ENCODE measurements around the gene SEMA5A. TPM values are rescaled to one million over a fixed set of nuclear protein-coding genes. Genes with fewer than 3 reads are reported as not detected.

SEMA5A gene
- total RNA-seq, 4 donors from 2014 or later: 2.4 to 129 (median 10.0) TPM

DNA sequence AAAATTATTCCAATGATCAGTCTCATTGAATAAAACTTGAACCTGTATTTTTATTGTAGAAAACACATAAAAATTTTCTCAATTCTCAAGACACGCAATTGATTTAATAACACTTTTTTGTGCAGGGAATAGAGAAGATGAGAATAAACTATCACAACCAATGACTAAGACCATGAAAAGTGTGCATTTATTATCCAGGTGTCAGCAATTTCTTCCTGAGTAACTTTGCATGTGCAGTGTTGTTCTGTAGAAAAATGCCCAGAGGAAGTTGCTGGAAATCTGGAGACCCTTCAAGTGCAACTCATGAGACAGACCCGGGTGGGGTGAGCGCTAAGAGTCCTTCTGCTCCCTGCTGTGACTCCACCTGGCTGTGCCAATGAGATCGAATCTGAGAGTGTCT, 405.7 kb downstream of the SEMA5A start:
- Histone ChIP-seq H3K4me1 (no peaks in the 10 kb centered on the region), H3K36me3 (no peaks in the 10 kb centered on the region), H3K4me3 (no peak overlapping the region), H3K27me3 (no peaks in the 10 kb centered on the region), H3K9me3 (no peaks in the 10 kb centered on the region), H3K27ac (no peak overlapping the region)
- TF ChIP-seq POLR2A (IDR thresholded peaks at IDR 0.05): no peak
- no peak for TF ChIP-seq CTCF (IDR thresholded peaks at IDR 0.05)
- no peak for DNase-seq
- intact Hi-C loops (cut with DNase I; ENCODE audit: low total_unique reads): no loop called here

GRCh38 chr5:9139344-9139743, 406.5 kb downstream of the SEMA5A start:
- DNase-seq: no peak
- Histone ChIP-seq H3K4me1 (no peaks in the 10 kb centered on the region), H3K4me3 (no peak overlapping the region), H3K27ac (no peak overlapping the region), H3K27me3 (no peaks in the 10 kb centered on the region), H3K36me3 (no peaks in the 10 kb centered on the region), H3K9me3 (no peaks in the 10 kb centered on the region)
- intact Hi-C loops (cut with DNase I; ENCODE audit: low total_unique reads): no loop called here
- TF ChIP-seq POLR2A (IDR thresholded peaks at IDR 0.05) (no peak), CTCF (IDR thresholded peaks at IDR 0.05) (no peak)

GRCh38 chr5:9128136-9128535, 417.7 kb downstream of the SEMA5A start:
- no peaks in the 10 kb centered on the region for H3K4me1 ChIP-seq
- DNase-seq: no peak
- H3K36me3 ChIP-seq: no peaks in the 10 kb centered on the region
- H3K4me3 ChIP-seq: no peak overlapping the region
- intact Hi-C loops (cut with DNase I; ENCODE audit: low total_unique reads): no loop called here
- no peaks in the 10 kb centered on the region for H3K9me3 ChIP-seq
- no peaks in the 10 kb centered on the region for H3K27me3 ChIP-seq
- H3K27ac ChIP-seq: no peak overlapping the region
- TF ChIP-seq POLR2A (IDR thresholded peaks at IDR 0.05): no peak
- no peak for TF ChIP-seq CTCF (IDR thresholded peaks at IDR 0.05)

GRCh38 chr5:9126490-9126889, 419.4 kb downstream of the SEMA5A start:
- Histone ChIP-seq H3K4me3 (no peak overlapping the region), H3K36me3 (no peaks in the 10 kb centered on the region), H3K27ac (no peak overlapping the region), H3K27me3 (no peaks in the 10 kb centered on the region), H3K9me3 (no peaks in the 10 kb centered on the region), H3K4me1 (no peaks in the 10 kb centered on the region)
- TF ChIP-seq CTCF (IDR thresholded peaks at IDR 0.05) (no peak), POLR2A (IDR thresholded peaks at IDR 0.05) (no peak)
- DNase-seq: no peak
- intact Hi-C loops (cut with DNase I; ENCODE audit: low total_unique reads): no loop called here

GRCh38 chr5:9125852-9126251, 420.0 kb downstream of the SEMA5A start:
- no peak overlapping the region for H3K27ac ChIP-seq
- H3K36me3 ChIP-seq: no peaks in the 10 kb centered on the region
- no peak overlapping the region for H3K4me3 ChIP-seq
- H3K9me3 ChIP-seq: no peaks in the 10 kb centered on the region
- intact Hi-C loops (cut with DNase I; ENCODE audit: low total_unique reads): no loop called here
- no peak for DNase-seq
- TF ChIP-seq CTCF (IDR thresholded peaks at IDR 0.05): no peak
- TF ChIP-seq POLR2A (IDR thresholded peaks at IDR 0.05): no peak
- no peaks in the 10 kb centered on the region for H3K27me3 ChIP-seq
- H3K4me1 ChIP-seq: no peaks in the 10 kb centered on the region

Measured in uterus (tissue), 4 donors.